Naive thymus-derived CD4-positive, alpha-beta T cell (primary cell): ENCODE measurements around the gene FGD3. TPM values are rescaled to one million over a fixed set of nuclear protein-coding genes. Genes with fewer than 3 reads are reported as not detected.

Experiments used
- ATAC-seq: fragments of 150-1000 bp; cut with Tn5 transposase; 2 replicates; pipeline ENCODE4 v1.10.0; 2021; ENCODE audit warnings: mild to moderate bottlenecking, moderate library complexity
- CTCF ChIA-PET: fragments of 350-600 bp; sonication (Branson Sonifier 250); formaldehyde crosslinking; loops from one replicate; lab custom pipeline; 2021; ENCODE audit warnings: antibody characterized with exemption; lab: Charles Lee
- POLR2A ChIA-PET: fragments of 350-600 bp; sonication (Branson Sonifier 250); formaldehyde crosslinking; loops from one replicate; lab custom pipeline; 2021; ENCODE audit warnings: antibody characterized with exemption, inconsistent platforms; lab: Charles Lee
- DNase-seq, 9 donors: peaks; one replicate each; pipeline versions ENCODE4 v3.0.0 to v3.0.0-alpha.2; 2020 to 2022; ENCODE audit warnings: mixed read lengths in 1 of 9
- H3K27ac ChIP-seq: one replicate; pipeline ENCODE4 v1.7.0; 2013; ENCODE audit warnings: mild to moderate bottlenecking, low read depth, low read length, moderate library complexity
- H3K27me3 ChIP-seq, 2 donors: one replicate each; pipeline ENCODE4 v1.7.0; 2013; ENCODE audit warnings: low read length in 2 of 2, mild to moderate bottlenecking in 2 of 2, moderate library complexity in 2 of 2; ENCODE audit not compliant: control insufficient read depth in 2 of 2, insufficient read depth in 2 of 2
- H3K36me3 ChIP-seq, 3 experiments: 1 replicate in 2 of 3; 2 replicates in 1 of 3; pipeline ENCODE4 v1.7.0; 2013; ENCODE audit warnings: low read length in 3 of 3, mild to moderate bottlenecking in 3 of 3, moderate library complexity in 1 of 3; ENCODE audit not compliant: insufficient read depth in 3 of 3, control insufficient read depth in 2 of 3
- H3K4me1 ChIP-seq, 2 donors: one replicate each; pipeline ENCODE4 v1.7.0; 2013; ENCODE audit warnings: low read length in 2 of 2, mild to moderate bottlenecking in 2 of 2, moderate library complexity in 1 of 2; ENCODE audit not compliant: control insufficient read depth in 2 of 2, insufficient read depth in 2 of 2
- H3K4me3 ChIP-seq: 2 replicates; pipeline ENCODE4 v1.7.0; 2013; ENCODE audit warnings: mild to moderate bottlenecking, low read length
- H3K9me3 ChIP-seq, 3 experiments: 1 replicate in 2 of 3; 2 replicates in 1 of 3; pipeline ENCODE4 v1.7.0; 2013; ENCODE audit warnings: low read length in 3 of 3; ENCODE audit not compliant: control insufficient read depth in 2 of 3
- H3K27ac Mint-ChIP-seq, 9 donors: one replicate each; pipeline ENCODE4 v1.8.0; 2020 to 2022; ENCODE audit warnings: mixed read lengths in 9 of 9, mild to moderate bottlenecking in 8 of 9, moderate library complexity in 5 of 9, inconsistent platforms in 2 of 9
- H3K27me3 Mint-ChIP-seq, 5 donors: one replicate each; pipeline ENCODE4 v1.8.0; 2021 to 2022; ENCODE audit warnings: mixed read lengths in 5 of 5, mild to moderate bottlenecking in 1 of 5
- H3K36me3 Mint-ChIP-seq, 5 donors: one replicate each; pipeline ENCODE4 v1.8.0; 2020 to 2022; ENCODE audit warnings: mixed read lengths in 5 of 5, mild to moderate bottlenecking in 3 of 5, inconsistent platforms in 1 of 5
- H3K4me1 Mint-ChIP-seq, 7 donors: one replicate each; pipeline ENCODE4 v1.8.0; 2020 to 2022; ENCODE audit warnings: mixed read lengths in 7 of 7, mild to moderate bottlenecking in 3 of 7, inconsistent platforms in 1 of 7
- H3K4me3 Mint-ChIP-seq, 10 donors: one replicate each; pipeline ENCODE4 v1.8.0; 2020 to 2022; ENCODE audit warnings: mild to moderate bottlenecking in 10 of 10, mixed read lengths in 10 of 10, moderate library complexity in 6 of 10, inconsistent platforms in 2 of 10
- H3K9me3 Mint-ChIP-seq, 11 donors: one replicate each; pipeline ENCODE4 v1.8.0; 2020 to 2022; ENCODE audit warnings: mixed read lengths in 11 of 11, mild to moderate bottlenecking in 4 of 11, inconsistent platforms in 1 of 11, moderate library complexity in 1 of 11
- intact Hi-C, 2 donors: fragments of 100-400 bp; cut with micrococcal nuclease; formaldehyde crosslinking; loops; one replicate each; pipeline ENCODE4 v1.15.1; 2023
- polyA plus RNA-seq, 2 donors: library from polyadenylated mRNA; unstranded; fragments of 300-500 nt; fragmentation: Illumina TruSeq; gene quantifications; one replicate each; pipeline ENCODE4 v1.2.3, GENCODE V29; 2021
- total RNA-seq, 6 experiments: library from RNA in 5 of 6; stranded (reverse) in 5 of 6; gene quantifications; 1 replicate in 5 of 6; 2 replicates in 1 of 6; pipeline ENCODE4 v1.2.3 and lab custom pipeline; 2021 to 2026

The FGD3 gene
- total and polyA plus RNA-seq, 7 experiments from 2014 or later, result 114 to 341 (median 193) TPM

DNA sequence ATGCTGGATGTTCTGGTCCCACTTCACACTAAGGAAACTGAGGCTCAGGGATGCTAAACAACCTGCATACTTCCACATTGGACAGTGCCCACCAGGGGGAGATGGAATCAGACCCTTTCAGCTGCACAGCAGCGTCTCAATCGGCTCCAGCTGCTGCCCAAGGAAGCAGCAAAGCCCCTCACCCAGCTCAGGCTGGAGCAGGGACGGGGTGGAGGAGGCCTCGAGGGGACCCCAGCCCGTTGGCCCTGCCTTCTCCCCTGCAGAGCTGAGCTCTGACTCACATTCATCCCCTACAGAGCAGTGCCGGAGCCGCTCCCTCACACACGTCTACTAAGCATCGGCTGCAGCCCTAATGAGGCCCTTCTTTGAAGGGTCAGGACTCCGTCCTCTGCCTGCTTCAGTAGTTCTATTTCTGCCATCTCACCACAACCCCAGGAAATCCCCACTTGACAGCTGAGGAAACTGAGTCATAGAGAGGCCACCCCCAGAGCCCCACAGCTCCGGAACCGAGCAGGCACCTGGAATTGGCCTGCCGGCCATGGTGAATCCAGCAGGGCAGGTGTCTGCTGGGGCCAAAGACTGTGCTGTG lies 89.7 kb downstream of the FGD3 start:
- peaks cover 0 to 13% (median 0%) of the 10 kb centered on the region in 11 donors for H3K9me3 Mint-ChIP-seq
- ChIA-PET POLR2A (interaction anchor here (0.6 to 19.6 kb wide), 13 partner anchors 6 to 97 kb away, joined by 3 to 365 read pairs (median 4); partner anchors contain the start of genes NINJ1 and SUSD3), CTCF (interaction anchor here (0.9 to 1.6 kb wide), 7 partner anchors 13 to 102 kb away, joined by 3 to 9 read pairs (median 3); no protein-coding TSS in a partner anchor)
- peaks cover 19 to 76% (median 64%) of the 10 kb centered on the region in 7 donors for H3K4me1 Mint-ChIP-seq
- Histone ChIP-seq H3K9me3 (no peaks in the 10 kb centered on the region), H3K36me3 (peaks cover 12 to 56% (median 16%) of the 10 kb centered on the region in 3 experiments), H3K27ac (peak overlapping the region; percentile 46), H3K27me3 (no peaks in the 10 kb centered on the region), H3K4me3 (no peak overlapping the region), H3K4me1 (peaks cover 0 to 33% of the 10 kb centered on the region in 2 donors)
- peak overlapping the region in 2 of 10 donors; percentile 13 to 39 for H3K4me3 Mint-ChIP-seq
- intact Hi-C loops, result loop anchor here in 1 of 2 donors (1.0 kb wide), 1 partner anchor 27 kb away; no protein-coding TSS in a partner anchor
- H3K27me3 Mint-ChIP-seq, result no peaks in the 10 kb centered on the region
- ATAC-seq, result no peak
- H3K36me3 Mint-ChIP-seq, result peaks cover 0 to 21% (median 10%) of the 10 kb centered on the region in 5 donors
- peak overlapping the region in 8 of 9 donors; percentile 72 to 94 (median 85) for H3K27ac Mint-ChIP-seq
- DNase-seq, result no peak

DNA sequence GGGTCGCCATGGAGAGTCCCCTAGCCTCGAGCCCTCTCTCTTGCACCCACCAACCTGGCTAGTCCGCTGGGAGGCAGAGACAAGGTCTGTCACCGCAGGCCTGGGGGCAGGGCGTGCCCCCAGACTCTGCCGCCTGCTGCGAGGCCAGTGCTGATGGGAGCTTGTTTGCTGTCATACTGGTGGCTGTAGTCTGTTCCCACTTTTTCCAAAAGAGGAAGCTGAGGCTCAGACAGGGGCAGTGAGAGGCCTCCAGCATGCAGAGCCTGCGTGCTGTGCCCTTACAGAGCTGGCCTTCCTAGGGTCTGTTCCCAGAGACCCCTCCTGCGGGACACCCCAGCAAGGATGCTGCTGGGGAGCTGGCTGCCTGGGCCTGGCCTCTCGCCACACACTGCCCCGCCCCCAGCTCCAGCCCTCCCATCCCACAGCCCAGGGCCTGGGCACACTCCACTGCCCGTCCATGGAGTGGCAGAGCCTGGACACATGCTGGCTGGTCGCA lies 90.2 kb downstream of the FGD3 start:
- Histone ChIP-seq H3K4me3 (no peak overlapping the region), H3K36me3 (peaks cover 7 to 50% (median 16%) of the 10 kb centered on the region in 3 experiments), H3K27me3 (no peaks in the 10 kb centered on the region), H3K27ac (peak overlapping the region; percentile 59), H3K9me3 (no peaks in the 10 kb centered on the region), H3K4me1 (peaks cover 0 to 30% of the 10 kb centered on the region in 2 donors)
- ATAC-seq, result peak; percentile 52
- CTCF ChIA-PET, result interaction anchor here (0.9 to 1.6 kb wide), 6 partner anchors 12 to 101 kb away, joined by 3 to 5 read pairs (median 3); no protein-coding TSS in a partner anchor
- no peak for DNase-seq
- Mint-ChIP-seq H3K27me3 (no peaks in the 10 kb centered on the region), H3K4me1 (peaks cover 22 to 75% (median 63%) of the 10 kb centered on the region in 7 donors), H3K9me3 (peaks cover 0 to 15% (median 0%) of the 10 kb centered on the region in 11 donors), H3K36me3 (peaks cover 0 to 16% (median 5%) of the 10 kb centered on the region in 5 donors), H3K4me3 (peak overlapping the region in 2 of 10 donors; percentile 33 to 63), H3K27ac (peak overlapping the region in 8 of 9 donors; percentile 85 to 95 (median 92))
- intact Hi-C loops, result no loop called here
- POLR2A ChIA-PET, result interaction anchor here (0.6 to 19.6 kb wide), 13 partner anchors 7 to 97 kb away, joined by 3 to 365 read pairs (median 4); partner anchors contain the start of genes NINJ1 and SUSD3

DNA sequence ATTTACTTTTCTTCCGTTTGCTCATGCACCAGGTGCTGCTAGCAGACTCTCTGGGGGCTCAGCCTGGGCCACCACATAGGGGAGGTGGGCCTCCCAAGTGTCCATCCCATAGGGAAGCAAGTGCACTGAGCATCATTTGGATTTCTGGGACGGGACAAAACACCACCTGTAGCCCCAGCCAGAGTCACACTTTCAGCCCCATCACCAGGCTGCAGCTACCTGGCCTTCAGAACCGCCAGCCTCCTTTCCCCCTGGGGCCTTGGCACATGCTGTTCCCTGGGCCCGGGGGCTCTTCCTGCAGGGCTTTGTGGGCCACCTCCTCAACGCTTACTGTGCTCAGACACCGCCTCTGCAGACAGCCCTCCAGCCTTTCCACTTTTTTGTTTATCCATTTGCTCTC lies 91.6 kb downstream of the FGD3 start:
- DNase-seq (no peak), ATAC-seq (no peak)
- Mint-ChIP-seq H3K4me3 (peak overlapping the region in 5 of 10 donors; percentile 25 to 63 (median 36)), H3K27me3 (no peaks in the 10 kb centered on the region), H3K36me3 (peaks cover 0 to 8% (median 3%) of the 10 kb centered on the region in 5 donors), H3K9me3 (peaks cover 0 to 14% (median 0%) of the 10 kb centered on the region in 11 donors), H3K27ac (peak overlapping the region; percentile 44 to 95 (median 92)), H3K4me1 (peaks cover 33 to 79% (median 67%) of the 10 kb centered on the region in 7 donors)
- Histone ChIP-seq H3K9me3 (no peaks in the 10 kb centered on the region), H3K4me3 (no peak overlapping the region), H3K36me3 (peaks cover 3 to 36% (median 12%) of the 10 kb centered on the region in 3 experiments), H3K27ac (peak overlapping the region; percentile 59), H3K27me3 (no peaks in the 10 kb centered on the region), H3K4me1 (peaks cover 0 to 33% of the 10 kb centered on the region in 2 donors)
- intact Hi-C loops, result no loop called here
- ChIA-PET CTCF (interaction anchor here (0.6 to 1.5 kb wide), 4 partner anchors 9 to 531 kb away, joined by 3 to 7 read pairs (median 4); no protein-coding TSS in a partner anchor), POLR2A (interaction anchor here (0.9 to 6.8 kb wide), 10 partner anchors 8 to 27 kb away, joined by 3 to 94 read pairs (median 17); no protein-coding TSS in a partner anchor)

DNA sequence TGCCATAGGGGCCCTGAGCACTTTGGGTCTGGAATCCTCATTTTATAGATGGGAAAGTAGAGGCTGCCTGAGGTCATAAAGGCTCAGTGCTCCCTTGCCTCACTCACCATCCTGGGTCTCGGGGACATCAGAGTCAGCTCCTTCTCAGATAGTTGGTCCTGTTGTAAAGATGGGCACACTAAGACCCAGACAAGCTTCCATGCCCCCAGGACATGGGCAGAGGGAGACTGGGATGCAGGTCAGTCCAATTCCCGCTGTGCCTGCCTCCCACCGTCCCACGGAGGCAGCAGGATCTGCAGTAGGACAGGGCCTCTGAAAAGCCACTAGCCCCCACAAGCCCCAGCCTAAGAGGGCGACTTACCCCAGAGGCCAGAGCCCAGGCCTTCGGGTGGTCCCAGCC lies 92.1 kb downstream of the FGD3 start:
- Histone ChIP-seq H3K27ac (peak overlapping the region; percentile 59), H3K4me1 (peaks cover 0 to 36% of the 10 kb centered on the region in 2 donors), H3K4me3 (no peak overlapping the region), H3K27me3 (no peaks in the 10 kb centered on the region), H3K36me3 (peaks cover 0 to 31% (median 7%) of the 10 kb centered on the region in 3 experiments), H3K9me3 (no peaks in the 10 kb centered on the region)
- H3K4me1 Mint-ChIP-seq, result peaks cover 34 to 80% (median 69%) of the 10 kb centered on the region in 7 donors
- intact Hi-C loops, result no loop called here
- ChIA-PET CTCF (interaction anchor here (0.6 to 3.0 kb wide), 5 partner anchors 9 to 530 kb away, joined by 3 to 11 read pairs (median 4); no protein-coding TSS in a partner anchor), POLR2A (interaction anchor here (0.9 to 6.8 kb wide), 8 partner anchors 9 to 26 kb away, joined by 3 to 94 read pairs (median 22); no protein-coding TSS in a partner anchor)
- H3K4me3 Mint-ChIP-seq, result peak overlapping the region in 4 of 10 donors; percentile 25 to 63 (median 46)
- H3K27me3 Mint-ChIP-seq, result no peaks in the 10 kb centered on the region
- peaks cover 0 to 14% (median 0%) of the 10 kb centered on the region in 11 donors for H3K9me3 Mint-ChIP-seq
- peaks cover 0 to 8% (median 4%) of the 10 kb centered on the region in 5 donors for H3K36me3 Mint-ChIP-seq
- DNase-seq, result no peak
- peak overlapping the region; percentile 44 to 95 (median 92) for H3K27ac Mint-ChIP-seq
- no peak for ATAC-seq

DNA sequence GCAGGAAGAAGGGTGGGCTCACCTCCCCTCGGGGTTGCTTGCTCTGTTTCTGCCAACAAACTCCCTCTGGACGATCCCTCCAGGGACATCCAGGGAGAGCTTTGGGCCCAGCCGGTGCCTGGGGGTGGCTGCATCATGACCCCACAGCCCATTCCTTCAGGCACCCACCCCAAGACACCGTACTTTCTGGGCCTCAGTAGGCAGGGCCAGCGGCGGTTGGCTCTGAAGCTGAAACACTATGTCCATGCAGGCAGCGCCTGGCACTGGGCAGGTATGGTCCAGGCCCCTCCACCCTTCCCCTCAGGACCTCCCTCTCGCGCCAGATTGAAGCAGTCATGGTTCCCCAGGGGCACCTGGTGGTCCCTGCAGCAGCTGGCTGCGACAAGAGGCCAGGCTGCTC lies 92.7 kb downstream of the FGD3 start:
- H3K4me1 ChIP-seq, result peaks cover 0 to 36% of the 10 kb centered on the region in 2 donors
- POLR2A ChIA-PET, result interaction anchor here (2.1 to 6.8 kb wide), 7 partner anchors 9 to 27 kb away, joined by 7 to 94 read pairs (median 23); no protein-coding TSS in a partner anchor
- peaks cover 0 to 14% (median 0%) of the 10 kb centered on the region in 11 donors for H3K9me3 Mint-ChIP-seq
- H3K27ac Mint-ChIP-seq, result peak overlapping the region in 8 of 9 donors; percentile 77 to 95 (median 93)
- H3K4me1 Mint-ChIP-seq, result peaks cover 34 to 82% (median 69%) of the 10 kb centered on the region in 7 donors
- H3K27ac ChIP-seq, result peak overlapping the region; percentile 59
- H3K9me3 ChIP-seq, result no peaks in the 10 kb centered on the region
- ATAC-seq (no peak), DNase-seq (no peak)
- H3K36me3 Mint-ChIP-seq, result peaks cover 0 to 9% (median 4%) of the 10 kb centered on the region in 5 donors
- H3K36me3 ChIP-seq, result peaks cover 0 to 26% (median 6%) of the 10 kb centered on the region in 3 experiments
- CTCF ChIA-PET, result interaction anchor here (1.1 to 3.0 kb wide), 3 partner anchors 11 to 21 kb away, joined by 4 to 11 read pairs (median 4); no protein-coding TSS in a partner anchor
- H3K4me3 Mint-ChIP-seq, result peak overlapping the region in 2 of 10 donors; percentile 12 to 16
- H3K27me3 ChIP-seq, result no peaks in the 10 kb centered on the region
- H3K4me3 ChIP-seq, result no peak overlapping the region
- H3K27me3 Mint-ChIP-seq, result no peaks in the 10 kb centered on the region
- intact Hi-C loops, result no loop called here

DNA sequence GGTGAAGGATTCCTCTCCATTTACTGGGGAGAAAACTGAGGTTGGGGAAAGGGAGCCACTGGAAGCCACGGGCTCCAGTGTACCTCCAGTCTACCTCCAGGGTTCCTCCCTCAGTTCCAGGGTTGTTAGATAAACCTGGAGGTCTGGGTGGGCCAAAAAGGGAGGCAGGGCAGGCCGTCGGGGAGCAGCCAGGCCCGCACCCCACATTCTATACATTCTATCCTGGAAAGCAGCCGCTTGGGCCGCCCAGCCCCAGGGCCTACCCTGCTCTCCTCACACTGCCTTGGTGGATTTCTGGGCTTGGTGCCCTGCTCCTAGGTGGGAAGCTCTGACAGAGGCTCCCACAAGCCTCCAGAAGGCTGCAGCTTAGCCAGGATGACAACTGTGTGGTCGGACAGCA lies 93.1 kb downstream of the FGD3 start:
- no peaks in the 10 kb centered on the region for H3K27me3 Mint-ChIP-seq
- peaks cover 34 to 87% (median 69%) of the 10 kb centered on the region in 7 donors for H3K4me1 Mint-ChIP-seq
- peaks cover 0 to 21% (median 6%) of the 10 kb centered on the region in 3 experiments for H3K36me3 ChIP-seq
- H3K4me3 ChIP-seq, result no peak overlapping the region
- ChIA-PET CTCF (interaction anchor here (0.6 to 3.0 kb wide), 6 partner anchors 10 to 37 kb away, joined by 3 to 11 read pairs (median 4); no protein-coding TSS in a partner anchor), POLR2A (interaction anchor here (1.0 to 6.8 kb wide), 11 partner anchors 10 to 75 kb away, joined by 3 to 94 read pairs (median 11); no protein-coding TSS in a partner anchor)
- H3K27me3 ChIP-seq, result no peaks in the 10 kb centered on the region
- ATAC-seq, result no peak
- H3K4me1 ChIP-seq, result peaks cover 0 to 36% of the 10 kb centered on the region in 2 donors
- no peak for DNase-seq
- H3K4me3 Mint-ChIP-seq, result peak overlapping the region in 1 of 10 donors; percentile 60
- peaks cover 0 to 14% (median 0%) of the 10 kb centered on the region in 11 donors for H3K9me3 Mint-ChIP-seq
- H3K36me3 Mint-ChIP-seq, result peaks cover 0 to 10% (median 4%) of the 10 kb centered on the region in 5 donors
- intact Hi-C loops, result no loop called here
- peak overlapping the region; percentile 55 for H3K27ac ChIP-seq
- peak overlapping the region; percentile 46 to 95 (median 92) for H3K27ac Mint-ChIP-seq
- H3K9me3 ChIP-seq, result no peaks in the 10 kb centered on the region
